Neural progenitor cell (in vitro differentiated cells): ENCODE measurements around the gene DUSP6. TPM values are rescaled to one million over a fixed set of nuclear protein-coding genes. Genes with fewer than 3 reads are reported as not detected.
A peak's percentile ranks its signal among the peaks of the same experiment; 100 is the strongest.

Experiments
- DNase-seq: peaks from one replicate; pipeline ENCODE4 v3.0.0-alpha.2; 2016; ENCODE audit warnings: low spot score
- H2AFZ ChIP-seq: fragments of 200-600 bp; sonication (generic); replicated peaks from 2 replicates; pipeline ENCODE4 v1.6.1; 2016; ENCODE audit warnings: antibody characterized with exemption
- H3F3A ChIP-seq: fragments of 200-600 bp; sonication (generic); 2 replicates; pipeline ENCODE4 v1.6.1; 2016; ENCODE audit warnings: antibody characterized with exemption, low read depth
- H3K27ac ChIP-seq: fragments of 200-600 bp; sonication (generic); 2 replicates; pipeline ENCODE4 v1.5.1; 2016; ENCODE audit warnings: mild to moderate bottlenecking
- H3K27me3 ChIP-seq: fragments of 200-600 bp; sonication (generic); 2 replicates; pipeline ENCODE4 v1.6.1; 2016; ENCODE audit warnings: mild to moderate bottlenecking, moderate library complexity
- H3K36me3 ChIP-seq: fragments of 200-600 bp; sonication (generic); 2 replicates; pipeline ENCODE4 v1.5.1; 2016
- H3K4me1 ChIP-seq: fragments of 200-600 bp; sonication (generic); 2 replicates; pipeline ENCODE4 v1.6.1; 2016; ENCODE audit warnings: mixed run types
- H3K4me2 ChIP-seq: fragments of 200-600 bp; sonication (generic); 2 replicates; pipeline ENCODE4 v1.6.1; 2016
- H3K4me3 ChIP-seq: fragments of 200-600 bp; sonication (generic); 2 replicates; pipeline ENCODE4 v1.5.1; 2016
- H3K79me2 ChIP-seq: fragments of 200-600 bp; sonication (generic); 2 replicates; pipeline ENCODE4 v1.6.1; 2016; ENCODE audit warnings: low read depth
- H3K9ac ChIP-seq: fragments of 200-600 bp; sonication (generic); 2 replicates; pipeline ENCODE4 v1.6.1; 2016
- H3K9me3 ChIP-seq: fragments of 200-600 bp; sonication (generic); 2 replicates; pipeline ENCODE4 v1.5.1; 2016; ENCODE audit warnings: low read depth
- H4K20me1 ChIP-seq: fragments of 200-600 bp; sonication (generic); 2 replicates; pipeline ENCODE4 v1.6.1; 2016; ENCODE audit warnings: low read depth
- H3K27ac Mint-ChIP-seq: 3 replicates; pipeline ENCODE4 v1.8.0; 2021; ENCODE audit warnings: mixed read lengths
- H3K27me3 Mint-ChIP-seq: 2 replicates; pipeline ENCODE4 v1.8.0; 2022; ENCODE audit warnings: low read depth, mild to moderate bottlenecking, inconsistent platforms, moderate library complexity, mixed read lengths; ENCODE audit not compliant: insufficient read depth
- H3K36me3 Mint-ChIP-seq: 3 replicates; pipeline ENCODE4 v1.8.0; 2021; ENCODE audit warnings: mixed read lengths
- H3K4me1 Mint-ChIP-seq: 3 replicates; pipeline ENCODE4 v1.8.0; 2021; ENCODE audit warnings: mixed read lengths
- H3K4me3 Mint-ChIP-seq: 3 replicates; pipeline ENCODE4 v1.8.0; 2021; ENCODE audit warnings: mild to moderate bottlenecking, moderate library complexity, mixed read lengths
- H3K9me3 Mint-ChIP-seq: 3 replicates; pipeline ENCODE4 v1.8.0; 2020; ENCODE audit warnings: mixed read lengths
- EZH2 ChIP-seq: fragments of 200-600 bp; sonication (generic); IDR thresholded peaks from 2 replicates; pipeline ENCODE4 v1.6.1; 2017; ENCODE audit warnings: antibody characterized with exemption, mild to moderate bottlenecking, moderate library complexity
- EZH2phosphoT487 ChIP-seq: fragments of 200-600 bp; sonication (generic); IDR thresholded peaks from 2 replicates; pipeline ENCODE4 v1.6.1; 2017; ENCODE audit warnings: antibody characterized with exemption
- total RNA-seq: library from RNA; depleted of rRNA; stranded (reverse); fragments of >200 nt; gene quantifications from 2 replicates; pipeline ENCODE4 v1.2.3, GENCODE V29; 2015; ENCODE audit warnings: low replicate concordance
- TF ChIP-seq, protein P1 (sequence below): fragments of 200-600 bp; sonication (generic); IDR thresholded peaks from 2 replicates; pipeline ENCODE4 v1.5.1; 2017; ENCODE audit warnings: antibody characterized with exemption, mild to moderate bottlenecking

The DUSP6 gene
- total RNA-seq, 1 donor from 2014 or later = 12.5 TPM

DNA sequence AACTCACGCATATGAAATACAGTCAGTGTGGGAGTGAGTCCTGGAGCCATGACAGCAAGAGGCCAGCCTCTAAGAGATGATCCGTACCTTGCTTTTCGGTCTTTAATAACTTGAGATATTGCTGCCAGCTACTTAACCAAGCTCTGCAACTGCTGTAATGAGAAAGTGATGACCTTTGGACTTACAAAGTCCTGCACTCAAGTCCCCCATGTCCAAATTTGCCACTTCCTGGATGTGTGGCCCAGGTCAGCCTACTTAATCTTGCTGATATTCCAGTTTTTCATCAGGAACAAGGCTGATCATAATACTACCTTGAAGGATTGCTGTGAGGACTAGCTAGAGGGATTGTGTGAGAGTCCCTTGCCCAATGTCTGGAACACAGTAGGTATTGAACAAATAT lies 33.8 kb upstream of the DUSP6 start:
- Histone ChIP-seq H3K4me1 (peaks cover 37% of the 10 kb centered on the region), H2AFZ (no peak overlapping the region), H3K4me2 (peak overlapping the region; percentile 57), H3K79me2 (no peaks in the 10 kb centered on the region), H3K9ac (no peak overlapping the region), H3K4me3 (no peak overlapping the region), H4K20me1 (no peaks in the 10 kb centered on the region), H3K27ac (peak overlapping the region; percentile 16), H3K36me3 (no peaks in the 10 kb centered on the region), H3F3A (peaks cover 18% of the 10 kb centered on the region), H3K9me3 (no peaks in the 10 kb centered on the region), H3K27me3 (no peaks in the 10 kb centered on the region)
- Mint-ChIP-seq H3K4me1 (peaks cover 58% of the 10 kb centered on the region), H3K9me3 (no peaks in the 10 kb centered on the region), H3K36me3 (no peaks in the 10 kb centered on the region), H3K4me3 (peak overlapping the region; percentile 43), H3K27ac (peak overlapping the region; percentile 91), H3K27me3 (peaks cover 2% of the 10 kb centered on the region)
- no peak for DNase-seq
- TF ChIP-seq EZH2 = no peak
- TF ChIP-seq EZH2phosphoT487 = no peak
- TF ChIP-seq, protein P1, sequence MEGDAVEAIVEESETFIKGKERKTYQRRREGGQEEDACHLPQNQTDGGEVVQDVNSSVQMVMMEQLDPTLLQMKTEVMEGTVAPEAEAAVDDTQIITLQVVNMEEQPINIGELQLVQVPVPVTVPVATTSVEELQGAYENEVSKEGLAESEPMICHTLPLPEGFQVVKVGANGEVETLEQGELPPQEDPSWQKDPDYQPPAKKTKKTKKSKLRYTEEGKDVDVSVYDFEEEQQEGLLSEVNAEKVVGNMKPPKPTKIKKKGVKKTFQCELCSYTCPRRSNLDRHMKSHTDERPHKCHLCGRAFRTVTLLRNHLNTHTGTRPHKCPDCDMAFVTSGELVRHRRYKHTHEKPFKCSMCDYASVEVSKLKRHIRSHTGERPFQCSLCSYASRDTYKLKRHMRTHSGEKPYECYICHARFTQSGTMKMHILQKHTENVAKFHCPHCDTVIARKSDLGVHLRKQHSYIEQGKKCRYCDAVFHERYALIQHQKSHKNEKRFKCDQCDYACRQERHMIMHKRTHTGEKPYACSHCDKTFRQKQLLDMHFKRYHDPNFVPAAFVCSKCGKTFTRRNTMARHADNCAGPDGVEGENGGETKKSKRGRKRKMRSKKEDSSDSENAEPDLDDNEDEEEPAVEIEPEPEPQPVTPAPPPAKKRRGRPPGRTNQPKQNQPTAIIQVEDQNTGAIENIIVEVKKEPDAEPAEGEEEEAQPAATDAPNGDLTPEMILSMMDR = no peak

DNA sequence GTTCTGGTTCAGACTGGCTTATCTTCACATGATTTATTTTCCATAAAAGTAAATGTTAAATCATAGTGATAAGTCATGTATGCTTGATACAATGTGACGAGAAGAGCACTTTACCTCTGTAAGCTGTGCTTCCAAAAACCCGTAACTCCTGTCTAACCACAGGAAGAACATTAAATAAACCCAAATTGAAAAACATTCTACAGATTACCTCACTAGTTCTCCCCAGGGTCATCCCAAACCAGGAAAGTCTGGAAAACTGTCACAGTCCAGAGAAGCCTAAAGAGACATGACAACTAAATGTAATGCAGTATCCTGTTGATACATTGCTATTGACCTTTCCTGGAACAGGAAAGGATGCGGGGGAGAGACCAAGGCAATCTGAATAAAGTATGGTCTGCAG lies 32.5 kb upstream of the DUSP6 start:
- no peaks in the 10 kb centered on the region for H3K9me3 ChIP-seq
- no peak for DNase-seq
- H3K4me2 ChIP-seq = no peak overlapping the region
- H4K20me1 ChIP-seq = no peaks in the 10 kb centered on the region
- no peaks in the 10 kb centered on the region for H3K79me2 ChIP-seq
- Mint-ChIP-seq H3K9me3 (no peaks in the 10 kb centered on the region), H3K4me3 (no peak overlapping the region), H3K27ac (peak overlapping the region; percentile 27), H3K4me1 (peaks cover 50% of the 10 kb centered on the region), H3K27me3 (peaks cover 2% of the 10 kb centered on the region), H3K36me3 (no peaks in the 10 kb centered on the region)
- TF ChIP-seq, protein P1 = no peak
- TF ChIP-seq EZH2phosphoT487 = no peak
- no peak for TF ChIP-seq EZH2
- H3K27me3 ChIP-seq = no peaks in the 10 kb centered on the region
- H3K4me1 ChIP-seq = peaks cover 37% of the 10 kb centered on the region
- no peaks in the 10 kb centered on the region for H3K36me3 ChIP-seq
- H3F3A ChIP-seq = peaks cover 18% of the 10 kb centered on the region
- H2AFZ ChIP-seq = no peak overlapping the region
- H3K27ac ChIP-seq = no peak overlapping the region
- no peak overlapping the region for H3K9ac ChIP-seq
- no peak overlapping the region for H3K4me3 ChIP-seq

DNA sequence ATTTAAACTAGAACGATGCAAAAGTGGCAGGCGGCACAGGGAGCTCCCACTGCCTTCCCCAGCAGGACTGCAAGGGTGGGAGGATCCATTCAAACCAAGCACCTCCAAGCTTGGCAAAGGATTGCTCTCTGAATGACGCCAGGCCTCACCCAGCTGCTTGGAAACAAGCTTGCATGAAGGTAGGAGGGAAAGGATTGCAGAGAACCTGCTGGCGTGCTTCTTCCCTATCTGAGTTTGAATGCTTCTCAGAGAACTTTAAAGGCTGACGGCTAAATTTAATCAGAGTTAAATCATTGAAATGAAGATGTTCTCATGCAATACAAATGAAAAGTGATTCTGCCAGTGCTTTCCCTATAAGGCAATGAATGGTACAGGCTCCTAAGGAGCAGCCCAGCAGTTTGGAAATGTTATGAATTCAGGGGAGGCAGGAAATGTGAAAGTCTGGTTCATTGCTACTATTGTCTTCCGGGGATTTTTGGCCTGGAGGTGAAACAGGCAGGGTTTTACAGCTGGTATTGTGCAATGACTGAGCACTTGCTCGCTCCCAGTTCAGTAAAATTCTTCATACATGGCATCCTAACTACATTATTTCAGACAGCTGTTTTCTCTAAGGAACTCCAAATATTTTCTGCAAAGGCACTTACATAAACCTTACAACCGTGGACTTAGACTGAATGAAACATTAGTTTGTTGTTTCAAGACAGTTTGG lies 31.9 kb upstream of the DUSP6 start:
- no peaks in the 10 kb centered on the region for H4K20me1 ChIP-seq
- no peaks in the 10 kb centered on the region for H3K9me3 Mint-ChIP-seq
- no peaks in the 10 kb centered on the region for H3K27me3 ChIP-seq
- peaks cover 37% of the 10 kb centered on the region for H3K4me1 ChIP-seq
- H3K9me3 ChIP-seq = no peaks in the 10 kb centered on the region
- peak overlapping the region; percentile 23 for H3K4me2 ChIP-seq
- no peak overlapping the region for H2AFZ ChIP-seq
- peak overlapping the region; percentile 59 for H3K4me3 Mint-ChIP-seq
- no peak overlapping the region for H3K9ac ChIP-seq
- no peak overlapping the region for H3K4me3 ChIP-seq
- no peak overlapping the region for H3K27ac ChIP-seq
- no peaks in the 10 kb centered on the region for H3K79me2 ChIP-seq
- peak; percentile 48 for DNase-seq
- H3K36me3 ChIP-seq = no peaks in the 10 kb centered on the region
- H3F3A ChIP-seq = peaks cover 18% of the 10 kb centered on the region
- peaks cover 51% of the 10 kb centered on the region for H3K4me1 Mint-ChIP-seq
- TF ChIP-seq EZH2 (no peak), EZH2phosphoT487 (no peak)
- TF ChIP-seq, protein P1 = no peak
- H3K27me3 Mint-ChIP-seq = no peaks in the 10 kb centered on the region
- H3K36me3 Mint-ChIP-seq = no peaks in the 10 kb centered on the region
- peak overlapping the region; percentile 96 for H3K27ac Mint-ChIP-seq
